GM19099 (cell line): ENCODE measurements around the gene HECW1.

ENCODE experiments used
- POLR2A ChIP-seq: IDR thresholded peaks from 3 replicates; pipeline ENCODE4 v1.6.1; 2011; ENCODE audit warnings: low read depth; ENCODE audit not compliant: insufficient read length; ENCODE audit errors: extremely low read depth

HECW1 gene

DNA sequence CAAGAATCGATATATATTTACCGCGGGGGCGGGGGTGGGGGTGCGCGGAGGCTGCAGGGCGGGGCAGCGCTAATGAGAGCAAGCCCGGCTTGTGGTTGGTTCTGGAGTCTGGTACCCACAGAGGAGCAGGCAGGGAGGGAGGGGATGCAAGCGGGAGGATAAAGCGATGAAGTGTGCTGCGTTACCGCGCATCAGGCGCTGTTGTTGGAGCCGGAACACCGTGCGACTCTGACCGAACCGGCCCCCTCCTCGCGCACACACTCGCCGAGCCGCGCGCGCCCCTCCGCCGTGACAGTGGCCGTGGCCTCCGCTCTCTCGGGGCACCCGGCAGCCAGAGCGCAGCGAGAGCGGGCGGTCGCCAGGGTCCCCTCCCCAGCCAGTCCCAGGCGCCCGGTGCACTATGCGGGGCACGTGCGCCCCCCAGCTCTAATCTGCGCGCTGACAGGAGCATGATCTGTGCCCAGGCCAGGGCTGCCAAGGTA is at the start of gene HECW1:
Gene HECW1, plus strand, starts transcription at position 189 of the 482 bp plus-strand sequence. CDS start 131,259 bp downstream, outside the sequence.
- TF ChIP-seq POLR2A = no peak

DNA sequence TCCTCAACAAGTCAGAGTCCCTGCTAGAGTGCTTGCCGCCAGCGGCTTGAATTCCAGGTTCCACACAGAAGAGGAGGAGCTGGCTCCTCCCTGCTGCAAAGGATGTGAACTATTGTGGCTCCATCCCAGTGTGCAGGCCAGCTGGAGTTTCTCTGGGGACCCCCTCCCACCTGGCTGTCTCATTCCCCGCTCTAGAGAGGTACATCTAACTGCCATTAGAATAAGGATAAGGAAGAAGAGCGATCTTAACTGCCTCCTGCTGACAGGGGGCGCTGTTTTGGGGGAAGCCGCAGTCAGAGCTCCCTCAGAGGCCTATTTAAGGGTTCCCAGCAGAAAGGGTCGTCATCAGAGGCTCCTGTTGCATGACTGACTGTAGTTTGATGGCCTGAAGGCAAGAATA is 40.8 kb upstream of the HECW1 start:
- TF ChIP-seq POLR2A = no peak

DNA sequence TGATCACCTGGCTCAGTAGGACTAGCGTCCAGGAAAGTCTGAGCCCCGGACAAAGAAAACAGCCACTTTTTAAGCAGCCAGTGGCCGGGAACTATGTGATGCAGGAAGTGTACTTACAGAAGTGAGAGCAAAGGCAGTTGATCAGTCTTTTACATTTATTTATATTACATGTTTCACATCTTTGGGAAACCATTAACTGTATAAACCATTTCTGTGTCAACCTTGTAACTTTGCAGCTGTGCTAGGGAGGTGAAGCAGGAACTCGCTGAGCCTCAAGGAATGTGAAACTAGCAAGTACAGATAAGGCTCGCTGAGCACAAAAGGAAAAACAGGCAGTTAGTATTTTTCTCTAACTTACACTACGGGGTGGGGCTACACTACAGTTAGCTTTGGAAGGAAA is 39.9 kb upstream of the HECW1 start:
- TF ChIP-seq POLR2A = no peak

DNA sequence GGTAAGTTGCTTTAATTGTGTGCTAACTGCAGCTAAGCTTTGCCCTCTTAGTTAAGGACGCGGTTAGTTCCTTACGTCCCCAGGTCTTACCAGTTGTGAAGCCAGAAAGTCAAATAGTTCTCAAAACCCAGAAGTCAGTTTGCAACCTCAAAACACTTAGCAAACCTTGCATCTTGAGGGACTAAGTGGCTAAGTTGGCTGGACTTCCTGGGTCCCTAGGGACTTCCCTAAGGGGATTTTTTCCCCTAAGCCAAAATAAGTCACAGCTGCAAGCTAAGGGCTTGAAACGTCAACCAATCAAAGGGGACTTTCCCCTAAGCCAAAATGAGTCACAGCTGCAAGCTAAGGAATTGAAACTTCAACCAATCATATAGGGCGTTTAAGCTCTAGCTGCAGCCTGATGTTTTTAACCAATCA is 36.2 kb upstream of the HECW1 start:
- TF ChIP-seq POLR2A = no peak

DNA sequence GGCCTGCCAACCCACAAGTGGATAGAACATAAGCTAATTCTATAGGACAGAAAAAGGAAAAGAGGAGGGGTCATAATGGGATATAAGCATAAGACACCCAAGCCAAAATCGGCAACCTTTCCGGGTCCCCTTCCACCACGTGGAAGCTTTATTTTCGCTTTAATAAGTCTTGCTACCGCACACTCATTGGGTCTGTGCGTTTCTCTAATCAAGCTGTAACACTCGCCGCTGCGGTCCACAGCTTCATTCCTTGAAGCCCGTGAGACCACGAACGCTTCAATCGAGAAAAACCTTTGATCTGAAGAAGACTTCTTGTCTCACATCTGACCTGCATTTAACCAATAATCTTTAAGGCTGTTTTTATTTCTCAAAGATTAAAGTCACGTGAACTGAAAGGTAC is 35.8 kb upstream of the HECW1 start:
- no peak for TF ChIP-seq POLR2A

DNA sequence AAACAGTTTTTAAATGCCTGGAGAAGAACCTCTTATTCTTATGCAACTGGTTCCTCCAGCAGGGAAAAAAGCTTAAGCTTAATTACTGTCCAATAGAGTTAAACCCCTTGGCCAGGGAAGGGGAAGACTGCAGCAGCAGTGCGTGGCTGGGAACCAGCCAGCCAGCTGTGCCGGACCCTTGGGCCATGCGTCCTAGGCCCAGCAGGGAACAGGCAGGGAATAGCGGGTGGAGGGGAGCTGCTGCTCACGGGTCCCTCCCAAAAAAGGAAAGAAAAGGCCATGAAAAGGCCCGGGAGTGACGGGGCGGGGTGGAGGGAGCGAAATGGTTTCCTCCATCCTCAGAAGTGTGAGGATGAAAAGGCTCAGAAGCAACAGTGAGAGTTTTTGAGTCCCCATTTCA is 35.2 kb upstream of the HECW1 start:
- no peak for TF ChIP-seq POLR2A

DNA sequence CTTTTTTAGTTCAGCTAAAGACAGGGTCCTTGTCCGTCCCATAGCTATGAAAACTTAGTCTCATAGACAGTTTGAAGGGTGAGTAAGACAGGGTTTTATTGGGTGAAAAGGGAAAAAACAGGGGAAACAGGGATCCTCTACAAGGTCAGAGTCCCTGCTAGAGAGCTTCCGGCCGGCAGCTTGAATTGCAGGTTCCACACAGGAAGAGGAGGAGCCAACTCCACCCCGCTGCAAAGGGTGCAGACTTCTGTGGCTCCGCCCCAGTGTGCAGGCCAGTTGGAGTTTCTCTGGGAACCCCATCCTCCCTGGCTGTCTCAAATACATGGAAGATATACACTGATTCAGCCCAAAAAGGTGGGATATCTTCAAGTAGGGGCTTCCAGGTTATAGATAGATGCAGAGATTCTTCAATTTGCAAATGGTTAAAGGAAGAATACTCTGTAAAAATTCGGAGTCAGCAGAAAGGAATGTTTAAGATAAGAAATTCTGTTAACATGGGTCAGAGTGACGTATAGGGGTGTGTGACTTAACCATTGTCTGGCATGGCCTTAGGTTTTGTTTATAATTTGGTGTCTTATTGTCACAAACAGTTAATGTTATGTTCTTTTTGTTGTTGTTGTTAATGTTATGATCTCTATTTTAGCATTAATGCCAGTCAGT is 34.6 kb upstream of the HECW1 start:
- TF ChIP-seq POLR2A = no peak

DNA sequence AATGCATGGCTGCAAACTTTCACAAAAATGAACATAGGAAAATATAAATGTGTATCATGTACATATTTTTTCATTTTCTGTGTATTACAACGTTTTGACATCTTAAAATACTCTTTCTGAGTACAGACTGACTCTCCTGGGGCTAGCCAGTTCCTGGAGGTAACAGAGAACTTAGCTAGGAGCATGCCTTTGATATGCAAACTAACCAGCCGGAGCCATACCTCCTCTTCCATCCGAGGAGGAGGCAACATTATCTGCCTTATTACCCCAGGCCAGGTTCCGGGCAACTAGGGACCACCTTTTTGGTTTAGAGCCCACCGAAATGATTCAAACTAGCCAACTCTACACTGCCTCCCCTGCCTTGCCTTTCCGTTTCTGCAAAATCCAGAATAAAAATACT is 33.7 kb upstream of the HECW1 start:
- TF ChIP-seq POLR2A = no peak

DNA sequence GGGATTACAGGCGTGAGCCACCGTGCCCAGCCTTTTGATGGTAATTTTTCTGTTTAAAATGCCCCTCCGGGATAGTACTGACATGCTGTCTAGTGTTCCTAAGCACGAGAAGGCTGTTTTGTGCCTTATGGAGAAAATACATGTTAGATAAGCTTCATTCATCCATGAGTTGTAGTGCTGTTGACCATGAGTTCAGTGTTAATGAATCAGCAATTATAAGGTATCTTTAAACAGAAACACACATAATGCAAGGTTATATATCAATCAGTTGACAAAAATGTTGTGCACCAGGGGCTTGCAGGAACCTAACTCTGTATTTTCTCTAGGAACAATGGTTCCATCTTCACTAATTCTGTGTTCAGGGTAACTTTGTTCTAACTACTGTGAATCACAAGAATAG is 30.8 kb upstream of the HECW1 start:
- no peak for TF ChIP-seq POLR2A

DNA sequence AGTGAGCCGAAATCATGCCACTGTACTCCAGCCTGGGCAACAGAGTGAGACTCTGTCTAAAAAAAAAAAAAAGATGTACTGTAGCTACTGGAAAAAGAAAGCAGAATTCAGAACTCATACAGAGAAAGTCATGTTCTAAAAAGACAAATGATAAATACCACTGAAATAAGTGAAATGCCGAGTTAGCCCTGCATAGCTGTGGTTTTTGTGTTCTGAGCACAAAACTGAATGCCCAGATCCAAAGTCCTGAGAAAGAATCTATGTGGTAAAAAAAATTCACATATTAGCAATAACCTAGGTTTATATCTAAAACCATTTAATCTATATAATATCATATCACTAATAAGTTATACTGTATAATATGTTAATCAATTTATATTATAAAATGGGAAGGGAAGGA is 29.3 kb upstream of the HECW1 start:
- no peak for TF ChIP-seq POLR2A

DNA sequence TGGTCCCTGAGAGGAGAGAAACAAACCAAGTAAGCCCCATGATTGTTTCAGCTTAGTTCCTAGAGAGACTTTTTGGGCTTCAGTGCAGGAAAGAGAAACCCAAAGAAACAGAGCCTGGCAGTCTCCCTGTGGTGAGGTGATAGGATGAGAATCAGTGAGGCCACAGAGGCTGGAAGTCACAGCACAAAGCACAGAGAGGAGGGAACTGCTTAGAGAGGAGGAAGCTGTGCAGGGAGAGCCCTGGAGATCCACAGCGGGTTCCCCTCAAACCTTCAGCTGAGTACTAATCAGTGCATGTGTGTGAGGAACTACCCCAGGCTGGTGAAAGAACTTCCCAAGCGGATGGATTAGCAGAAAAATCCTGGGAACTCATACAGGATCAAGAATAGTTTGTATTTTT is 27.4 kb upstream of the HECW1 start:
- TF ChIP-seq POLR2A = no peak

DNA sequence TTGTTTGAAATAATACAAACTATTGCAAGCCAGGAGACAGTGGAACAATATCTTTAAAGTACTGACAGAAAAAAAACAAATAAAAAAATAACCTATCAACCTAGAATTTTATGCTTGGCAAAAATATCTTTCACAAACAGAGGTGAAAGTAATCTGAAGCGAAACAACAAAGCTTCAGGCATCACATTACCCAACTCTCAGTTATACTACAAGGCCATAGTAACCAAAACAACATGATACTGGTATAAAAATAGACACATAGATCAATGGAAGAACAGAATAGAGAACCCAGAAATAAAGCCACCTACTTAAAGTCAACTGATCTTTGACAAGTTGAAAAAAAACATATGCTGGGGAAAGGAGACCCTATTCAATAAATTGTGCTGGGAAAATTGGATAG is 26.5 kb upstream of the HECW1 start:
- TF ChIP-seq POLR2A = no peak

DNA sequence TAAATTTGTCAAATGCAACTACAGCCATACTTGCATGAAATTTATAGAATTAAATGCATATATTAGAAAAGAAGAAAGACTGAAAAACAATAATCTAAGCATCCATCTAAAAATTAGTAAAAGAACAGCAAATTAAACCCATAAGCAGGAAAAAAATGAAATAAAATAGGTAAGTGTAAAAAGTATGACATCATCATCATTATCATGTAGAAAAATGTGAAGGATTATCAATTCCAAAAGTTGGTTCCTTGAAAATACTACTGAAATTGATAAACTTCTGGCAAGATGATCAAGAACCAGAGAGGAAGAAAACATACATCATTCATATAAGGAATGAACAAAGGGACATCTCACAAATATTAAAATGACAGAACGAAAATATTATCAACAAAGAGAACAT is 19.6 kb upstream of the HECW1 start:
- TF ChIP-seq POLR2A = no peak

DNA sequence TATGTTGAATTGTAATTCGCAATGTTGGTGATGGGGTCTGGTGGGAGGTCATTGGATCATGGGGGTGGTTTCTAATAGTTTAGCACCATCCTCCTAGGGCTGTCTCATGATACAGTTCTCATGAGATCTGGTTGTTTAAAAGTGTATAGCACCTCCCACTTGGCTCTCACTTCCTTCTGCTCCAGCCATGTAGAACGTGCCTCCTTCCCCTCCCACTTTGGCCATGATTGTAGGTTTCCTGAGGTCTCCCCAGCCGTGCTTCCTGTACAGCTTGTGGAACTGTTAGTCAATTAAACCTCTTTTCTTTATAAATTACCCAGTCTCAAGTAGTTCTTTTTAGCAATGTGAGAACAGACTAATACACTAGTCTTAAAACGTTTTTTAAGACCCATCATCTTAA is 15.6 kb upstream of the HECW1 start:
- no peak for TF ChIP-seq POLR2A

DNA sequence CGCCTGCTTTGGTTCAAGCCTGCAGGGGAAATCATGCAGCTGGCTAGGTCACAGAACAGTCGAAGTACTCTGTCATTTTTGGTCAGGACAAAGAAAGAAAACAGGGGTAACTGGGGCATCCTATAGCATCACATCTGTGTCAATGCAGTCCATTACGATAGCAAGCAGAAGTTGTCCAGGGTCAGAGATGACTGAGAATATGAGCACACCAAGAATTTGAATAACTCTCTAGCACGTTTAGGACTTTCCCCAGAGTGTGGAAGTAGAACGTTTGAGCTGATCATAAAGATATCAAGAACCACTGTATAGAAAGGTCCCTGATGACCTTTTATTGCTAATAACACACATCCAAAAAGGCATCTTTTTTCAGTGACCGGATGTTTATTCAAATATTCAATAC is 12.7 kb upstream of the HECW1 start:
- no peak for TF ChIP-seq POLR2A

DNA sequence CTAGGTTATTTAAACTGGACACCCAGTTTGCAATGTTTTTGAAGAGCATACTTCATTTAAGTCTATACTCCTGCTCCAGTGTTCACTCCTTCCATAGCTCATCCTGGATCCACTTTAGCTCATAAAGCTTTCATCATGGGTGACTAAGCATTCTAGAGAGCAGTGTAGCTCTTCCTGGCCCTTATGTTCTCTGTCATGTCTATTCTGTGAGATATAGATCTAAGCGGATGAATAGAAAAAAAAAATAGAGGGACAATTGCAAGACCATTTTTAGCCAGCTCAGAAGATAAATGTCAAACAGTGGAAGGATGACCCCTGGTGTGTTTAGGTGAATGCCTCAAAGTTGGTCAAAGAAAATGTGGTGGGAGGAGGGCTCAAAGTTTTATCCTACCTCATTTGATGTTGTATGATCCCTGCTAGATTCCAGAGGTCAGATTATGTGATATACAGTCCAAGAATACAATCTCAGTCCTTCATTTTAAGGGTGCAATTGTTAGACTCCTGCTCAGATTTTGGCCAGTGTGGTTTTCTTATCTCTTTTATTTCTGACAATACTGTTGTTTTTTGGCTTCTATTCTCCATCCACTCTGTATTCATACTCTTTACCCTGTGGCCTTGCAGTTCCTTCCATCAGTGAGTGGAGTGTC is 7.5 kb upstream of the HECW1 start:
- TF ChIP-seq POLR2A = no peak
